ENCODE data around the gene SLC12A7.

Gene SLC12A7

DNA sequence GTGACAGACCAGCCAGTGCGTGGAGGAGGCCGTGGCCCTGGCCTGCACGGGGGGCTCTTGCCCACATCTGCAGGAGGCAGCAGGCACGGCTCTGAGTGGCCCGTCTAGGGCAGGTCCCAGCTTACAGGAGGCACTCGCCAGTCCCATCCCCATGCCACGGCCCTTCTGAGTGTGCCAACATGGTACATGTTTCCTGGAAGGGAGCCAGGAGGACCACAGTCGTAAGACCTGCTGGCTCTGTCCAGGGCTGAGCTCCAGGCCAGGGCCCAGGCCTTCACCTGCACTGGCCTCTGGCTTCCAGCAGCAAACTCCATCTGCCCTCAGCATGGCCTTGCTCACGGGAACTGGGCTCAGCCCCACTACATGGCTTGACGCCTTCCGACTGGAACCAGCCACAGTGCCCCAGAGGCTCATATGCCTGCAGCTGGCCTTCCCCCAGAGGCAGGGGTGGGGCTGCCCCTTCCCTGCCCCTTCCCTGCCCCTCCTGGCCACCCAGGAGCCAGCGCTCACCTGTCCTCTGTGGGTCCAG lies 99.5 kb downstream of the SLC12A7 start:
- no peak overlapping the region for H3K27ac ChIP-seq (ENCODE audit: insufficient read depth, low read depth, low read length, poor library complexity, severe bottlenecking)
- no peaks in the 10 kb centered on the region for H3K36me3 ChIP-seq (ENCODE audit: control insufficient read depth, insufficient read depth, low read length)
- no peak overlapping the region for H3K4me3 ChIP-seq (ENCODE audit: insufficient read depth, low read depth, low read length)
- 94% methylated on average over 12 of the region's 12 CpGs for WGBS, 2 experiments
- H3K9me3 ChIP-seq (ENCODE audit: control insufficient read depth, low read length): no peaks in the 10 kb centered on the region
- H3K27me3 ChIP-seq (ENCODE audit: control insufficient read depth, insufficient read depth, low read length, poor library complexity, severe bottlenecking): peaks cover 36% of the 10 kb centered on the region
- peaks cover 8% of the 10 kb centered on the region for H3K4me1 ChIP-seq (ENCODE audit: control insufficient read depth, insufficient read depth, low read length)

DNA sequence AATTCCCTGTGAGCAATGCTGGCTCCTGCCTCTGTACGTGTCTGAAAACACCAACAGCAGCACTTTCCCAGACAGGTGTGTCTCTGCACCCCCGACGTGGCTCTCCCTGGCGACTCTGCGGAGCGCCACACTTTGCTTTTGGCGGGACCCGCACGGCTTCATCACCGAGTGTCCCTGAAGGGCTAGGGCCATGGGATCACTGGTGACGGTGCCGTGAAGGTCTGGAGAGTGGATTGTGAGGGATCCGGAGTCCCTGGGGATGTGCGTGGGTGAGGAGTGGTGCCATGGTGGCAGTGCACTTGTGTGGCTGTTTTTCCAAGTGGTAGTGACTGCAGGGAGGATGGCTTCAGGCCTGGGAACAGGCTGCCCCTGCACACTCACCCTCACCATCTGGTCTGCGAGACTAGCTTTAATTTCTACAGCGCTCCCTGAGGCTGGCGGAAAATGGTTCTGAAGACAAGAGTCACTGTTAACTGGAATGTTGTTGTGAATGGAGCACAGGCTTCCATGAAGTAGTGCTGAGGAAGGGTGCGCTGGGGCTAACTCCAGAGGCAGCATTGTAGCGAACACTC lies 100.0 kb downstream of the SLC12A7 start:
- no peaks in the 10 kb centered on the region for H3K9me3 ChIP-seq (ENCODE audit: control insufficient read depth, low read length)
- H3K27ac ChIP-seq (ENCODE audit: insufficient read depth, low read depth, low read length, poor library complexity, severe bottlenecking): no peak overlapping the region
- H3K4me3 ChIP-seq (ENCODE audit: insufficient read depth, low read depth, low read length): no peak overlapping the region
- peaks cover 5% of the 10 kb centered on the region for H3K4me1 ChIP-seq (ENCODE audit: control insufficient read depth, insufficient read depth, low read length)
- no peaks in the 10 kb centered on the region for H3K36me3 ChIP-seq (ENCODE audit: control insufficient read depth, insufficient read depth, low read length)
- peaks cover 42% of the 10 kb centered on the region for H3K27me3 ChIP-seq (ENCODE audit: control insufficient read depth, insufficient read depth, low read length, poor library complexity, severe bottlenecking)
- 92 to 93% methylated on average over 19 of the region's 19 CpGs for WGBS, 2 experiments

DNA sequence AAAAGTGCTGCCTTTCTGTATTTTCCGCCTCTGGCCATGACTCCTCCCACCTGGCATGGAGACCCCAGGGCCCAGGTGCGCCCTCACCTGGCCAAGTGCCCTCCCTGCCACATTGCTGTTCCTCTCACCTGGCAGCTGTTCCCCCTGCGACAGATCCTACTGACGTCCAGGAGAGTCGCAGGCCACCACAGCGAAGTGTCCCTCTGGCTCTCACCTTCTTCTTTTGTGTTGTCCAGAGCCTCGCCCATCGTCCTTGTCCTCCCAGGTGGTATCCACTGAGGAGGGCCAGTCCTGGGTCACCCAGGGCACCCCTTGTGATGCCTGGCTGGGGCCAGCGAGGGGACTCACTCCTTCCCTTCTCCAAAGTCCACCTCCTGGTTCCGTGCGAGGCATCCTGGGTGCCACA lies 100.6 kb downstream of the SLC12A7 start:
- peaks cover 48% of the 10 kb centered on the region for H3K27me3 ChIP-seq (ENCODE audit: control insufficient read depth, insufficient read depth, low read length, poor library complexity, severe bottlenecking)
- H3K4me1 ChIP-seq (ENCODE audit: control insufficient read depth, insufficient read depth, low read length): peaks cover 3% of the 10 kb centered on the region
- H3K9me3 ChIP-seq (ENCODE audit: control insufficient read depth, low read length): no peaks in the 10 kb centered on the region
- H3K36me3 ChIP-seq (ENCODE audit: control insufficient read depth, insufficient read depth, low read length): no peaks in the 10 kb centered on the region
- 59 to 60% methylated on average over 11 of the region's 11 CpGs for WGBS, 2 experiments
- H3K4me3 ChIP-seq (ENCODE audit: insufficient read depth, low read depth, low read length): no peak overlapping the region
- H3K27ac ChIP-seq (ENCODE audit: insufficient read depth, low read depth, low read length, poor library complexity, severe bottlenecking): no peak overlapping the region

DNA sequence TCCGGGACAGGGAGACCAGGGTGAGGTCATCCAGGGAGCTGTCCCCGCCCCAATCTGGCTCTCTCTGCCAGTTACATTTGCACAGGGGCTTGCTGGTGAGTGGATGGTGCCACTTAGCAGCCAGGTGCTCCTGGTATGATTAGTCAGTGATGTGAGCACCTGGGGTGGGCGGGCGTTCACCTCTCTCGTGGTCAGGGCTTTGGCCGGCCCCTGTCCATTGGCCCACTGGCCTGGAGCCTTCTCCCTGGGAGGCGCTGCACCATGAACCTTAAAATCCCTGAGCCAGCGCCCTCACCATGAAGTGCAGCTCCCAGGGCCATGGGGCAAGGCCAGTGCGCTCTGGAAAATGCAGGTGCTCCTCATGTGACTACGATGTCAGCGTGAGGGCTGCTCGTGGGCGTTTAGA lies 101.2 kb downstream of the SLC12A7 start:
- Histone ChIP-seq H3K9me3 (ENCODE audit: control insufficient read depth, low read length) (no peaks in the 10 kb centered on the region), H3K27me3 (ENCODE audit: control insufficient read depth, insufficient read depth, low read length, poor library complexity, severe bottlenecking) (peaks cover 53% of the 10 kb centered on the region), H3K4me3 (ENCODE audit: insufficient read depth, low read depth, low read length) (no peak overlapping the region), H3K36me3 (ENCODE audit: control insufficient read depth, insufficient read depth, low read length) (no peaks in the 10 kb centered on the region), H3K4me1 (ENCODE audit: control insufficient read depth, insufficient read depth, low read length) (peaks cover 3% of the 10 kb centered on the region), H3K27ac (ENCODE audit: insufficient read depth, low read depth, low read length, poor library complexity, severe bottlenecking) (no peak overlapping the region)
- WGBS, 2 experiments: 67 to 68% methylated on average over 13 of the region's 13 CpGs

DNA sequence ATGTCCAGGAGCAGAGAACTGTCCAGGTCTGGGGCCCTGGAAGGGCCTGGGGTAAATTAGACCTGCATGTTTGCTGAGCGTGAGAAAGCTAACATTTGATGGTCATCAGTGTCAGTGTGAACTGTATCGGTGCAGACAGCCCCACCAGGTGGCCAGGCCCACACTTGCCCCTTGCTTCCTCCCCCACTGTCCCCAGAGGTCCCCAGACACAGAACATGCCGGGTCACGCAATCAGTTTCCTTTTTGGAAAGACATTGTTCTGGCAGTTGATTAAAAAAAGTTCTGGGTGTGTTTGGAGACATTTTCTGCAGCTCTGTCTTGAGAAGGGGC lies 101.7 kb downstream of the SLC12A7 start:
- 74 to 81% methylated on average over 4 of the region's 4 CpGs for WGBS, 2 experiments
- Histone ChIP-seq H3K27me3 (ENCODE audit: control insufficient read depth, insufficient read depth, low read length, poor library complexity, severe bottlenecking) (peaks cover 58% of the 10 kb centered on the region), H3K9me3 (ENCODE audit: control insufficient read depth, low read length) (no peaks in the 10 kb centered on the region), H3K36me3 (ENCODE audit: control insufficient read depth, insufficient read depth, low read length) (no peaks in the 10 kb centered on the region), H3K4me3 (ENCODE audit: insufficient read depth, low read depth, low read length) (no peak overlapping the region), H3K4me1 (ENCODE audit: control insufficient read depth, insufficient read depth, low read length) (peaks cover 3% of the 10 kb centered on the region), H3K27ac (ENCODE audit: insufficient read depth, low read depth, low read length, poor library complexity, severe bottlenecking) (no peak overlapping the region)

DNA sequence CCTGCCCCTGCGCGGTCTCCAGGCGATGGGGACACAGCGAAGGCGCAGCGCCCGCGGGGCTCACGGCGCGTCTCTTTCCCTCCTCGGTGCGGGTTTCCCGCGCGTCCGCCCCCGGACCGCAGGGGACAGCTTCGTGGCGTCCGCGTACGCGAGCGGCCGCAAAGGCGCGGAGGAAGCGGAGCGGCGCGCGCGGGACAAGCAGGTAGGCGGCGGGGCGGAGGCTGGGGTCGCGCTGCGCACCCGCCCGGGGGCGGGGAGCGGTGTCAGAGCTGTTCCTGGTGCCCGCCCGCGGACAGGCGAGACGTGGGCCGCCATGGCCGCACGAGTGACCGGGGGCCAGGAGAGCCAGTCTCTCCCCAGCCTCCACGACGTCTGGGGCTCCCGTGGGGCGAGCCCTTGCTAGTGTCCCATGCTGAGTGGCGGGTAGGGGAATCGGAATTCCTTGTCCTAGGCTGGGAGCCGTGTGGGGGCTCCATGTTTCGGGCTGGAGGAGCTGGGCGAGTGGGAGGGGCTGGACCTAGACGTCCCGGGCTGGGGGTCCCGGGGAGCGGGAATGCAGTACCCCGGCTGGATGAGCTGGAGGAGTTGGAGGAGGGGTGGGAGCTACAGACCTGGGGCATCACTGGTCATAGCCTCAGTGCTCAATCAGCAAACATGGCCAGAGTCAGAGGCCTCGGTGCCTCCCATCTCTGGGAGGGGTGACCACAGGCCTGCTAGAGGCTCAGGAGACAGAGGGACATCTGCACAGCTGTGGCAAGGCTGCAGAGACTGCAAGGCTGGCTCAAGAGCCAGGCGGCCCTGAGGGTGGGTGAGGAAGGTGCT lies 102.3 kb downstream of the SLC12A7 start:
- Histone ChIP-seq H3K4me3 (ENCODE audit: insufficient read depth, low read depth, low read length) (peak overlapping the region; percentile 32), H3K27me3 (ENCODE audit: control insufficient read depth, insufficient read depth, low read length, poor library complexity, severe bottlenecking) (peaks cover 64% of the 10 kb centered on the region)
- 14 to 15% methylated on average over 70 of the region's 70 CpGs for WGBS, 2 experiments

DNA sequence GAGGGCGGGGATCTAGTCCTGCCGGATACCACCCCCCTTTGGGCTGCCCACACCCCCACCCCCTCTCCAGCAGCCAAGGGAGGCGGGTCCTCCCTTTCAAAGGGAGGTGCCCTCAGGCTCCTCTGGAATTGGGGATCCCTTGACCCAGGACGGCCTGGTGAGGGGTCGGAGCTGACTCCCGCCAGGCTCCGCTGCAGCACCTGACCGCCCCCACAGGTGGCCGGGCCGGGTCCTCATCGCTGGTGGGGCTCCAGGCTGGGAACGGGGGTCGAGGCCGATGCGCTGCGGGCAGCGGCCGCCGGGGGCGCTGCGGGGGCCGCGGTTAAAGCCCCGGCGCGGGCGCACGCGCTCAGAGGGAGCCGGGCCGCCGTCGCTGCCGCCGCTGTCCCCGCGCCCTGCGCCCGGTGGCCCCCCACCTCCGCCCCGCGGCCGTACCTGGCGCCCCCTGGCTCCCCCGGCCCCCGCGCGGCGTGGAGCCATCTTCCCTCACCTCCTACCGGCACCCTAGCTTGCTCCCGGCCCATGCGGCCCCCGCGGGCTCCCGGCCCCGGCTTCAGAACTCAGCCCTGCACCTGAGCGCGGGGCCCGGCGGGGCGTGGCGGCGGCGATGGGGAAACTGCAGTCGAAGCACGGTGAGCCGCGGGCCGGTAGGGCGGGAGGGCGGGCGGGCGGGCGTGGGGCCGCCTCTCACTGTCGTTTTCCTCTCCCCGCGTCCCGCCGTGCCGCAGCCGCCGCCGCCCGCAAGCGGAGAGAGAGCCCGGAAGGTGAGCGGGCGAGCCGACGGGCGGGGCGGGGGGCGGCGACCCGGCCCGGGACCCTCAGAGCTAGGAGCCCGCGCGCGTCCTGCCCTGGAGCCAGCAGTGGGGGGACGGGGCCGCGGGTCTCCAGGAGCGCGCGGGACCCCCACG lies 103.2 kb downstream of the SLC12A7 start, which contains the start of gene NKD2:
Gene NKD2 (plus strand): TSS at position 352 of the 908 bp plus-strand sequence. CDS start 256 bp downstream, at position 608.
- Histone ChIP-seq H3K4me1 (ENCODE audit: control insufficient read depth, insufficient read depth, low read length) (peaks cover 3% of the 10 kb centered on the region), H3K27me3 (ENCODE audit: control insufficient read depth, insufficient read depth, low read length, poor library complexity, severe bottlenecking) (peaks cover 73% of the 10 kb centered on the region), H3K27ac (ENCODE audit: insufficient read depth, low read depth, low read length, poor library complexity, severe bottlenecking) (no peak within 1 kb of the TSS), H3K9me3 (ENCODE audit: control insufficient read depth, low read length) (no peaks in the 10 kb centered on the region), H3K4me3 (ENCODE audit: insufficient read depth, low read depth, low read length) (peak within 1 kb of the TSS; percentile 32), H3K36me3 (ENCODE audit: control insufficient read depth, insufficient read depth, low read length) (no peaks in the 10 kb centered on the region)
- WGBS, 2 experiments: 2% methylated on average over 108 of the region's 108 CpGs

More for the DNA sequence above, 102.3 kb downstream of the SLC12A7 start:
- no peak overlapping the region for H3K27ac ChIP-seq (ENCODE audit: insufficient read depth, low read depth, low read length, poor library complexity, severe bottlenecking)
- no peaks in the 10 kb centered on the region for H3K9me3 ChIP-seq (ENCODE audit: control insufficient read depth, low read length)
- peaks cover 3% of the 10 kb centered on the region for H3K4me1 ChIP-seq (ENCODE audit: control insufficient read depth, insufficient read depth, low read length)
- no peaks in the 10 kb centered on the region for H3K36me3 ChIP-seq (ENCODE audit: control insufficient read depth, insufficient read depth, low read length)

DNA sequence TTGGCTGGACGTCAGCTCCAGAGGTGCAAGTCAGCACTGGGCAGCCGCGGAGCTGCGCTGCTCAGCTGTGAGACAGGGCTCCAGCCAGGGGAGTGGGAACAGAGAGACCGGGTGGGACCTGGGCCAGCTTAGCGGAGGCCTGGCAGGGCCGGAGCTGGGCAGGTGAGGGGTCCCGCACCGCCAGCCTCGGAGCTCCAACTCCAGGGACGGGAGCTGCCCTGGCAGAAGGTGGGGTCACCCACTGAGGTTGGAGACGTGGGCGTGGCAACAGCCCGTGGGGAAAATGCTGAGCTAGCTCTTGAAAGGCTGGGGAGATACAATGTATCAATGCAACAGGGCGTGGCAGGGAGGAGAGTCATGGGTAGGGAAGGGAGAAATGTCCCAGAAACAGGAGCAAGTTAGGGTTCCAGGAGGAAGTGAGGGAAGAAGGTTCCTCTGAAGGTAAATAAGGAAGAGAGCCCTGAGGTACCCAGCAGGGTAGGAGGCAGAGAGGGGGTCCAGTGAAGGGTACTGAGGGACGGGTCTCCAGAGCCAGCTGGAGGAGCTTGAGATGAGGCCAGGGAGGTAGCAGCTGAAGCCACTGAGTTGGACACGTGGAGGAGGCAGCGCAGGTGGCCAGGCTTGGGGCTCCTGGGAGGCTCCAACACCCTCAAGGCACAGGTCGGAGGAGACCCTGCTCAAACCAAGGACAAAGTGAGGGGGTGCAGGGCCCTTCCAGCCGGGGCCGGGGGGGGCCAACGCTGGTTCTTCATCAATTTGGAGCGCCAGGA lies 104.0 kb downstream of the SLC12A7 start:
- H3K27ac ChIP-seq (ENCODE audit: insufficient read depth, low read depth, low read length, poor library complexity, severe bottlenecking): no peak overlapping the region
- H3K36me3 ChIP-seq (ENCODE audit: control insufficient read depth, insufficient read depth, low read length): no peaks in the 10 kb centered on the region
- H3K4me1 ChIP-seq (ENCODE audit: control insufficient read depth, insufficient read depth, low read length): peaks cover 3% of the 10 kb centered on the region
- H3K4me3 ChIP-seq (ENCODE audit: insufficient read depth, low read depth, low read length): no peak overlapping the region
- H3K27me3 ChIP-seq (ENCODE audit: control insufficient read depth, insufficient read depth, low read length, poor library complexity, severe bottlenecking): peaks cover 81% of the 10 kb centered on the region
- WGBS, 2 experiments: 77% methylated on average over 23 of the region's 23 CpGs
- H3K9me3 ChIP-seq (ENCODE audit: control insufficient read depth, low read length): no peaks in the 10 kb centered on the region

DNA sequence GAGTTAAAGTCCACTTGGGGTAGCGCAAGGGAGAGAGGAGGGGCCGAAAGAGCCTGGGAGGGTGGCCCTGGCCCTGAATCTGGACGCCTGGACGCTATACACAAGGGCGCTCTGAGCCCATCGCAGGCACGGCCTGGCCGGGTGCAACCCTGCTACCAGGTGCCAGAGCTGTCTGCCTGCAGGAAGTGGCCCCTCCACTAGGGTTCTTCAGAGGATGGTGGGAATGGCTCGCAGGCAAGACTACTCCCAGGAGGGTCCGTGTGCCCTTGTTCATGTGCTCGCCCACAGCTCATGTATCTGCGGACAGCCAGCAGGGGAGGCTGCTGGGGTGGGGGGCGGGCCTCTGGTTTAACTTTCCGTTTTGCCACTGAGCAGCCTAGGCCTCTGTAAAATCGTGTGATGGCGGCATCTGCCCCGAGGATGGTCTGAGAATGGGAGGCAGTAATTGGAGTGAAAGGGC lies 104.6 kb downstream of the SLC12A7 start:
- Histone ChIP-seq H3K9me3 (ENCODE audit: control insufficient read depth, low read length) (no peaks in the 10 kb centered on the region), H3K36me3 (ENCODE audit: control insufficient read depth, insufficient read depth, low read length) (no peaks in the 10 kb centered on the region), H3K4me3 (ENCODE audit: insufficient read depth, low read depth, low read length) (no peak overlapping the region), H3K4me1 (ENCODE audit: control insufficient read depth, insufficient read depth, low read length) (peaks cover 3% of the 10 kb centered on the region), H3K27me3 (ENCODE audit: control insufficient read depth, insufficient read depth, low read length, poor library complexity, severe bottlenecking) (peaks cover 81% of the 10 kb centered on the region), H3K27ac (ENCODE audit: insufficient read depth, low read depth, low read length, poor library complexity, severe bottlenecking) (no peak overlapping the region)
- 86 to 88% methylated on average over 17 of the region's 17 CpGs for WGBS, 2 experiments
